SK-N-SH treated with all-trans-retinoic acid at 6 μM for 48 hours (cell line): ENCODE measurements around the gene CDKL5.
A peak's percentile ranks its signal among the peaks of the same experiment; 100 is the strongest.

Experiments used
- ATAC-seq: fragments of 200-7000 bp; cut with Tn5 transposase; 3 replicates; pipeline ENCODE4 v1.9.1; 2020; ENCODE audit warnings: mild to moderate bottlenecking, moderate library complexity
- ARNTL ChIP-seq: fragments of 450-650 bp; formaldehyde crosslinking; IDR thresholded peaks from 2 replicates; pipeline ENCODE4 v1.5.0; 2020; ENCODE audit warnings: low read depth, mild to moderate bottlenecking, moderate library complexity, borderline replicate concordance
- BACH2 ChIP-seq: fragments of 250-450 bp; sonication (Bioruptor Pico); IDR thresholded peaks from 2 replicates; pipeline ENCODE4 v1.9.0; 2021; ENCODE audit warnings: mild to moderate bottlenecking, borderline replicate concordance
- CSDC2 ChIP-seq: fragments of 250-450 bp; sonication (Bioruptor Pico); IDR thresholded peaks from 2 replicates; pipeline ENCODE4 v1.5.0; 2020; ENCODE audit warnings: mild to moderate bottlenecking, moderate library complexity
- ESRRG ChIP-seq: fragments of 250-450 bp; sonication (Bioruptor Pico); IDR thresholded peaks from 2 replicates; pipeline ENCODE4 v1.6.1; 2021; ENCODE audit warnings: mild to moderate bottlenecking
- GLIS3 ChIP-seq: fragments of 250-450 bp; sonication (Bioruptor Pico); IDR thresholded peaks from 2 replicates; pipeline ENCODE4 v1.5.0; 2020; ENCODE audit warnings: mild to moderate bottlenecking, moderate library complexity
- OSR1 ChIP-seq: fragments of 250-450 bp; sonication (Bioruptor Pico); IDR thresholded peaks from 2 replicates; pipeline ENCODE4 v1.8.0; 2022; ENCODE audit warnings: moderate library complexity, mild to moderate bottlenecking, inconsistent platforms
- PPARA ChIP-seq: fragments of 250-450 bp; sonication (Bioruptor Pico); IDR thresholded peaks from 2 replicates; pipeline ENCODE4 v1.5.0; 2020; ENCODE audit warnings: mild to moderate bottlenecking, borderline replicate concordance
- TCF4 ChIP-seq: fragments of 250-450 bp; sonication (Bioruptor Pico); IDR thresholded peaks from 2 replicates; pipeline ENCODE4 v1.8.0; 2021; ENCODE audit warnings: mild to moderate bottlenecking, moderate library complexity, borderline replicate concordance
- TOX ChIP-seq: fragments of 250-450 bp; sonication (Bioruptor Pico); IDR thresholded peaks from 2 replicates; pipeline ENCODE4 v1.8.0; 2021; ENCODE audit warnings: mild to moderate bottlenecking, moderate library complexity, borderline replicate concordance
- ZC3H10 ChIP-seq: fragments of 250-450 bp; sonication (Bioruptor Pico); IDR thresholded peaks from 2 replicates; pipeline ENCODE4 v1.5.1; 2021; ENCODE audit warnings: mild to moderate bottlenecking, moderate library complexity
- ZNF70 ChIP-seq: fragments of 450-650 bp; formaldehyde crosslinking; IDR thresholded peaks from 2 replicates; pipeline ENCODE4 v1.5.0; 2020; ENCODE audit warnings: mild to moderate bottlenecking, moderate library complexity
- ZNF8 ChIP-seq: fragments of 450-650 bp; formaldehyde crosslinking; IDR thresholded peaks from 2 replicates; pipeline ENCODE4 v1.5.0; 2020; ENCODE audit warnings: mild to moderate bottlenecking, moderate library complexity
- TF ChIP-seq, protein P1 (sequence below): fragments of 250-450 bp; sonication (Bioruptor Pico); IDR thresholded peaks from 2 replicates; pipeline ENCODE4 v1.8.0; 2021; ENCODE audit warnings: low read depth, mild to moderate bottlenecking, moderate library complexity, borderline replicate concordance
- TF ChIP-seq, protein P2 (sequence below): fragments of 250-450 bp; sonication (Bioruptor Pico); IDR thresholded peaks from 2 replicates; pipeline ENCODE4 v1.8.0; 2020; ENCODE audit warnings: mild to moderate bottlenecking, moderate library complexity, borderline replicate concordance
- TF ChIP-seq, protein P3 (sequence below): fragments of 250-450 bp; sonication (Bioruptor Pico); IDR thresholded peaks from 2 replicates; pipeline ENCODE4 v1.5.0; 2020; ENCODE audit warnings: mild to moderate bottlenecking, moderate library complexity
- TF ChIP-seq, protein P4 (sequence below): fragments of 250-450 bp; sonication (Bioruptor Pico); IDR thresholded peaks from 2 replicates; pipeline ENCODE4 v1.5.1; 2021; ENCODE audit warnings: mild to moderate bottlenecking, moderate library complexity
- TF ChIP-seq, protein P5 (sequence below): fragments of 250-450 bp; sonication (Bioruptor Pico); IDR thresholded peaks from 2 replicates; pipeline ENCODE4 v1.5.1; 2020; ENCODE audit warnings: low read depth, mild to moderate bottlenecking, moderate library complexity

Gene CDKL5

DNA sequence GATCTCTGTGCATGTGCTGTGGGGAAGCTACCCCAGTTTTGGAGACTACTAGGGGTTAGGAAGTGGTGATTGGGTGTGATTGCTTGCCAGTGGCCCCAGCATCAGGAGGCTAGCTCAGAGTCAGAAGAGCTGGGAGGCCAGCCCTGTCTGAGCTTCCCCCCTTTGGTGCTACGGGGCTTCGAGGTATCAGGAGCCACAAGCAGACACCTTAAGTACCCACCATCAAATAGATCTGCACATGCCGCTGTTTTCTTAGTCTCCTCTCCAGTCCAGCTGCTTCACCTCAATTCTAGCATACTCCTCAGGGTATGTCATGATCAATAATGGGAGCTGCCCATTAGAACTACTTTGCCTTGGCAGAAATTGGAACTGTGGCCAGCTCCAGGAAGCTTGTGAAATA, 271.2 kb downstream of the CDKL5 start:
- ATAC-seq: no peak
- TF ChIP-seq TOX (CRISPR knock-in tag) (no peak), CSDC2 (CRISPR knock-in tag) (no peak), ZC3H10 (CRISPR knock-in tag) (no peak), ARNTL (no peak), PPARA (CRISPR knock-in tag) (no peak), BACH2 (CRISPR knock-in tag) (no peak), ESRRG (CRISPR knock-in tag) (no peak)
- TF ChIP-seq, protein P1, sequence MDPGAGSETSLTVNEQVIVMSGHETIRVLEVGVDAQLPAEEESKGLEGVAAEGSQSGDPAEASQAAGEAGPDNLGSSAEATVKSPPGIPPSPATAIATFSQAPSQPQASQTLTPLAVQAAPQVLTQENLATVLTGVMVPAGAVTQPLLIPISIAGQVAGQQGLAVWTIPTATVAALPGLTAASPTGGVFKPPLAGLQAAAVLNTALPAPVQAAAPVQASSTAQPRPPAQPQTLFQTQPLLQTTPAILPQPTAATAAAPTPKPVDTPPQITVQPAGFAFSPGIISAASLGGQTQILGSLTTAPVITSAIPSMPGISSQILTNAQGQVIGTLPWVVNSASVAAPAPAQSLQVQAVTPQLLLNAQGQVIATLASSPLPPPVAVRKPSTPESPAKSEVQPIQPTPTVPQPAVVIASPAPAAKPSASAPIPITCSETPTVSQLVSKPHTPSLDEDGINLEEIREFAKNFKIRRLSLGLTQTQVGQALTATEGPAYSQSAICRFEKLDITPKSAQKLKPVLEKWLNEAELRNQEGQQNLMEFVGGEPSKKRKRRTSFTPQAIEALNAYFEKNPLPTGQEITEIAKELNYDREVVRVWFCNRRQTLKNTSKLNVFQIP (CRISPR knock-in tag): no peak

DNA sequence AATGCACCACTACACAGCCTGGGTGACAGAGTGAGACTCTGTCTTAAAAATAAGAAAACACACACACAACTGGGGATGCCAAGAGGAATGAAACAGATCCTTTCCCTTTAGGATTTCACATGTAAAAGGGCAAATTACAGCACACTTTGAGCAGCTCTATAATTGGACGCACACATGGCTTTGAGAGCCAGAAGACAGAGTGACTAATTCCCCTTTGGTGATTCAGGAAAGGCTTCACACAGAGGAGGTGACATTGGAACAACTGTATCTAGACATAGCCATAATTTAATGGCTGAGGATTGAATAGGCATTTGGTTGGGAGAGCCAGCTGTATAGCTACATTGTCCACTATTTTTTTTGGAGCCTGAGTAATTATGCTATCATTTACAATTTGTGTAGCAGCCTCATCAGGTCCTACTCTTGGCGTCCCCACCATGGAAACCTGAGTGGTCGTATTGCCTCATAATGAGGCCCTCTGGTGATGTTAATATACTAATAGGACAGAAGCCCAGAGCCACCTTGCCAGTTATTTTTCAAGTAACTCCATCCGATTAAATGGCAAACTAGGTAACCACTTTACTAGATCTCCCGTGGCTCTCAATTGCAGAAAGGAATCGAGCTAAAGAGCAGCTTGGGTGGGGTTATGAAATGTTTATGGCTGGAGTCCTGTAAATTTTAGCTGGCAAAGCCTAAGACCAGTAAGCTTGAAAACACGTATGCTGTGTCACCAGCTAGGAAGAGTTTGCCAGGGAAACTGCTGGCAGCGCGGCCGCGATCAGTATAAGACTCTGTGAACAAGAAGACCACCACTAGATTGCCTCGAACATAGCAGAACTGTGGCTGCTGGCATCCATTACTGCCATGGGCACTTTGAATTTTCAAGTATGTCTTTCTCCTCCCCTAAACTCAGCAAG, 273.6 kb downstream of the CDKL5 start:
- TF ChIP-seq, protein P2, sequence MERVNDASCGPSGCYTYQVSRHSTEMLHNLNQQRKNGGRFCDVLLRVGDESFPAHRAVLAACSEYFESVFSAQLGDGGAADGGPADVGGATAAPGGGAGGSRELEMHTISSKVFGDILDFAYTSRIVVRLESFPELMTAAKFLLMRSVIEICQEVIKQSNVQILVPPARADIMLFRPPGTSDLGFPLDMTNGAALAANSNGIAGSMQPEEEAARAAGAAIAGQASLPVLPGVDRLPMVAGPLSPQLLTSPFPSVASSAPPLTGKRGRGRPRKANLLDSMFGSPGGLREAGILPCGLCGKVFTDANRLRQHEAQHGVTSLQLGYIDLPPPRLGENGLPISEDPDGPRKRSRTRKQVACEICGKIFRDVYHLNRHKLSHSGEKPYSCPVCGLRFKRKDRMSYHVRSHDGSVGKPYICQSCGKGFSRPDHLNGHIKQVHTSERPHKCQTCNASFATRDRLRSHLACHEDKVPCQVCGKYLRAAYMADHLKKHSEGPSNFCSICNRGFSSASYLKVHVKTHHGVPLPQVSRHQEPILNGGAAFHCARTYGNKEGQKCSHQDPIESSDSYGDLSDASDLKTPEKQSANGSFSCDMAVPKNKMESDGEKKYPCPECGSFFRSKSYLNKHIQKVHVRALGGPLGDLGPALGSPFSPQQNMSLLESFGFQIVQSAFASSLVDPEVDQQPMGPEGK: no peak
- no peak for TF ChIP-seq ZNF8
- no peak for TF ChIP-seq TOX (CRISPR knock-in tag)
- TF ChIP-seq CSDC2 (CRISPR knock-in tag): no peak
- no peak for TF ChIP-seq GLIS3 (CRISPR knock-in tag)
- no peak for TF ChIP-seq ARNTL
- TF ChIP-seq, protein P3, sequence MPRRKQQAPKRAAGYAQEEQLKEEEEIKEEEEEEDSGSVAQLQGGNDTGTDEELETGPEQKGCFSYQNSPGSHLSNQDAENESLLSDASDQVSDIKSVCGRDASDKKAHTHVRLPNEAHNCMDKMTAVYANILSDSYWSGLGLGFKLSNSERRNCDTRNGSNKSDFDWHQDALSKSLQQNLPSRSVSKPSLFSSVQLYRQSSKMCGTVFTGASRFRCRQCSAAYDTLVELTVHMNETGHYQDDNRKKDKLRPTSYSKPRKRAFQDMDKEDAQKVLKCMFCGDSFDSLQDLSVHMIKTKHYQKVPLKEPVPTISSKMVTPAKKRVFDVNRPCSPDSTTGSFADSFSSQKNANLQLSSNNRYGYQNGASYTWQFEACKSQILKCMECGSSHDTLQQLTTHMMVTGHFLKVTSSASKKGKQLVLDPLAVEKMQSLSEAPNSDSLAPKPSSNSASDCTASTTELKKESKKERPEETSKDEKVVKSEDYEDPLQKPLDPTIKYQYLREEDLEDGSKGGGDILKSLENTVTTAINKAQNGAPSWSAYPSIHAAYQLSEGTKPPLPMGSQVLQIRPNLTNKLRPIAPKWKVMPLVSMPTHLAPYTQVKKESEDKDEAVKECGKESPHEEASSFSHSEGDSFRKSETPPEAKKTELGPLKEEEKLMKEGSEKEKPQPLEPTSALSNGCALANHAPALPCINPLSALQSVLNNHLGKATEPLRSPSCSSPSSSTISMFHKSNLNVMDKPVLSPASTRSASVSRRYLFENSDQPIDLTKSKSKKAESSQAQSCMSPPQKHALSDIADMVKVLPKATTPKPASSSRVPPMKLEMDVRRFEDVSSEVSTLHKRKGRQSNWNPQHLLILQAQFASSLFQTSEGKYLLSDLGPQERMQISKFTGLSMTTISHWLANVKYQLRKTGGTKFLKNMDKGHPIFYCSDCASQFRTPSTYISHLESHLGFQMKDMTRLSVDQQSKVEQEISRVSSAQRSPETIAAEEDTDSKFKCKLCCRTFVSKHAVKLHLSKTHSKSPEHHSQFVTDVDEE (CRISPR knock-in tag): no peak
- no peak for TF ChIP-seq ZNF70
- TF ChIP-seq PPARA (CRISPR knock-in tag): no peak
- TF ChIP-seq, protein P4, sequence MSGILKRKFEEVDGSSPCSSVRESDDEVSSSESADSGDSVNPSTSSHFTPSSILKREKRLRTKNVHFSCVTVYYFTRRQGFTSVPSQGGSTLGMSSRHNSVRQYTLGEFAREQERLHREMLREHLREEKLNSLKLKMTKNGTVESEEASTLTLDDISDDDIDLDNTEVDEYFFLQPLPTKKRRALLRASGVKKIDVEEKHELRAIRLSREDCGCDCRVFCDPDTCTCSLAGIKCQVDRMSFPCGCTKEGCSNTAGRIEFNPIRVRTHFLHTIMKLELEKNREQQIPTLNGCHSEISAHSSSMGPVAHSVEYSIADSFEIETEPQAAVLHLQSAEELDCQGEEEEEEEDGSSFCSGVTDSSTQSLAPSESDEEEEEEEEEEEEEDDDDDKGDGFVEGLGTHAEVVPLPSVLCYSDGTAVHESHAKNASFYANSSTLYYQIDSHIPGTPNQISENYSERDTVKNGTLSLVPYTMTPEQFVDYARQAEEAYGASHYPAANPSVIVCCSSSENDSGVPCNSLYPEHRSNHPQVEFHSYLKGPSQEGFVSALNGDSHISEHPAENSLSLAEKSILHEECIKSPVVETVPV: no peak
- TF ChIP-seq OSR1 (CRISPR knock-in tag): no peak
- TF ChIP-seq, all 23 proteins: peak for 0
- ATAC-seq: no peak

DNA sequence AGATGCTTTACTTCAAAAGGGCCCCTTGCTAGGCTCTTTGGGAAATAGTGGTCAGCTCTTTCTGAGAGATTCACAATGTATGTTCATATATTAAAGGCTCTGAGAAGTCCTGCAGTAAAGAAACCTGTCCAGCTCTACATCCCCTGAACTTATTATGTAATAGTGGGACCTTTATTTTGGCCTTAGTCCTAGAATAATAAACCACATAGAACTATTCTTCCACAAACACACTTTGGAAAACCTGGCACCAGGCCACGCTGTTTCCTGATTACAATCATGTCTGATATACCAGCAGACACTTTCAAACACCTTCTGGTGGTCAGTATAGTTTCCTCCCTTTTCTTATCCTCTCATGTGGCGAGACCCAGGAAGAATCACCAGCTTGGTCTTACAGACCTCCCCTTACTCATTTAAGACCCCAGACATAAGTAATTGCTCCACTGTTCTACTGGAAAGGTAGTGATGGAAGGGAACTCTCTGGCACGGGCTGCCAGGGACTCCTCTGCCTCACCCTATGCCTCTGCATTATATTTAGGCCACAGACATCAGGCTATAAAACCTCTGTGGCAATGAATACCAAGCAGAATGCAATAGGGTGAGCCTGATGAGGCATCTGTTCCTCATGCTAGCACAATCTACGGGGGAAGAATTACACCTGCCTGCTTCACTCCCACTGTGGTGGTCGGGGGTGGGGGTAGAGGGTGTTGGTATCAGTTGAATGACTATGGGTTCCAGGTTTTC, 276.4 kb downstream of the CDKL5 start:
- peak; percentile 53 for ATAC-seq
- no peak for TF ChIP-seq TCF4
- TF ChIP-seq, protein P2: no peak
- TF ChIP-seq OSR1 (CRISPR knock-in tag): no peak
- TF ChIP-seq, protein P3 (CRISPR knock-in tag): no peak
- TF ChIP-seq, protein P1 (CRISPR knock-in tag): no peak
- TF ChIP-seq ZNF70: no peak
- TF ChIP-seq, protein P5, sequence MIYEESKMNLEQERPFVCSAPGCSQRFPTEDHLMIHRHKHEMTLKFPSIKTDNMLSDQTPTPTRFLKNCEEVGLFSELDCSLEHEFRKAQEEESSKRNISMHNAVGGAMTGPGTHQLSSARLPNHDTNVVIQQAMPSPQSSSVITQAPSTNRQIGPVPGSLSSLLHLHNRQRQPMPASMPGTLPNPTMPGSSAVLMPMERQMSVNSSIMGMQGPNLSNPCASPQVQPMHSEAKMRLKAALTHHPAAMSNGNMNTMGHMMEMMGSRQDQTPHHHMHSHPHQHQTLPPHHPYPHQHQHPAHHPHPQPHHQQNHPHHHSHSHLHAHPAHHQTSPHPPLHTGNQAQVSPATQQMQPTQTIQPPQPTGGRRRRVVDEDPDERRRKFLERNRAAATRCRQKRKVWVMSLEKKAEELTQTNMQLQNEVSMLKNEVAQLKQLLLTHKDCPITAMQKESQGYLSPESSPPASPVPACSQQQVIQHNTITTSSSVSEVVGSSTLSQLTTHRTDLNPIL (CRISPR knock-in tag): no peak
- TF ChIP-seq GLIS3 (CRISPR knock-in tag): no peak
